ENCODE results near the gene ZBTB8A. TPM values are rescaled to one million over a fixed set of nuclear protein-coding genes. Genes with fewer than 3 reads are reported as not detected.
"Not testable (repeated sequence)": the region's sequence is repeated elsewhere in the genome, so short reads cannot be mapped to it uniquely, and the experiment has no call there.

Gene ZBTB8A
- total RNA-seq, 4 donors from 2014 or later: 2.5 to 5.2 (median 3.9) TPM

DNA sequence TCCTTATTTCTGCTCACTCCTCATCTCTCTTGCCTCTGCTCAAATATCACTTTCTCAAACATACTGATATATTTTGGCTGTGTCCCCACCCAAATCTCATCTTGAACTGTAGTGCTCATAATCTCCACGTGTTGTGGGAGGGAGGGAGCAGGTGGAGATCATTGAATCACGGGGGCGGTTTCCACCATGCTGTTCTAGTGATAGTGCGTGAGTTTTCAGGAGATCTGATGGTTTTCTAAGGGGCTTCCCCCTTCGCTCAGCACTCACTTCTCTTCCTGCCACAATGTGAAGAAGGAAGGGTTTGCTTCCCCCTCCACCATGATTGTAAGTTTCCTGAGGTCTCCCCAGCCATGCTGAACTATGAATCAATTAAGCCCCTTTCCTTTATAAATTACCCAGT lies 84.5 kb downstream of the ZBTB8A start:
- in situ Hi-C loops (cut with MboI; ENCODE audit: low sequenced_read_pairs in 4 of 4) (loop anchor here in 1 of 4 donors (10.0 kb wide), 1 partner anchor 99 kb away; no protein-coding TSS in a partner anchor), intact Hi-C loops (cut with DNase I; ENCODE audit: low total_unique reads) (no loop called here)
- no peaks in the 10 kb centered on the region for H3K4me1 ChIP-seq

DNA sequence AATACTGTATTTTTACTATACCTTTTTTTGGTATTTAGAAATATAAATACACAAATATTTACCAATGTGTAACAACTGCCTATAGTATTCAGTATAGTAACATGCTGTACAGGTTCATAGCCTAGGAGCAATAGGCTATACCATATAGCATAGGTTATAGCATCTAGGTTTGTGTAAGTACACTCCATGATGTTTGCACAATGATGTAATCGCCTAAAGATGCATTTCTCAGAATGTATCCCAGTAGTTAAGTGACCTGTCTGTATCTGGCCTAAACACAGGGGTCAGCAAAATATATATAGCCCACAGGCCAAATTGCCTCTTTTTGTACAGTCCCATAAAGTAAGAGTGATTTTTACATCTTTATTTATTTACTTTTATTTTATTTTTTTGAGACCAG lies 86.9 kb downstream of the ZBTB8A start:
- DNase-seq: no peak
- H3K36me3 ChIP-seq: peaks cover 0 to 37% of the 10 kb centered on the region in 2 donors

More for the DNA sequence above, 84.5 kb downstream of the ZBTB8A start:
- H3K9me3 ChIP-seq: no peaks in the 10 kb centered on the region
- H3K36me3 ChIP-seq: peaks cover 0 to 24% of the 10 kb centered on the region in 2 donors
- no peak overlapping the region for H3K4me3 ChIP-seq
- DNase-seq (no peak), ATAC-seq (no peak)
- no peak overlapping the region for H3K27ac ChIP-seq
- TF ChIP-seq, protein P1, sequence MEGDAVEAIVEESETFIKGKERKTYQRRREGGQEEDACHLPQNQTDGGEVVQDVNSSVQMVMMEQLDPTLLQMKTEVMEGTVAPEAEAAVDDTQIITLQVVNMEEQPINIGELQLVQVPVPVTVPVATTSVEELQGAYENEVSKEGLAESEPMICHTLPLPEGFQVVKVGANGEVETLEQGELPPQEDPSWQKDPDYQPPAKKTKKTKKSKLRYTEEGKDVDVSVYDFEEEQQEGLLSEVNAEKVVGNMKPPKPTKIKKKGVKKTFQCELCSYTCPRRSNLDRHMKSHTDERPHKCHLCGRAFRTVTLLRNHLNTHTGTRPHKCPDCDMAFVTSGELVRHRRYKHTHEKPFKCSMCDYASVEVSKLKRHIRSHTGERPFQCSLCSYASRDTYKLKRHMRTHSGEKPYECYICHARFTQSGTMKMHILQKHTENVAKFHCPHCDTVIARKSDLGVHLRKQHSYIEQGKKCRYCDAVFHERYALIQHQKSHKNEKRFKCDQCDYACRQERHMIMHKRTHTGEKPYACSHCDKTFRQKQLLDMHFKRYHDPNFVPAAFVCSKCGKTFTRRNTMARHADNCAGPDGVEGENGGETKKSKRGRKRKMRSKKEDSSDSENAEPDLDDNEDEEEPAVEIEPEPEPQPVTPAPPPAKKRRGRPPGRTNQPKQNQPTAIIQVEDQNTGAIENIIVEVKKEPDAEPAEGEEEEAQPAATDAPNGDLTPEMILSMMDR (IDR thresholded peaks at IDR 0.05 in 4 of 5, conservative IDR thresholded peaks at IDR 0.05 in 1 of 5): no peak
- no peaks in the 10 kb centered on the region for H3K27me3 ChIP-seq

DNA sequence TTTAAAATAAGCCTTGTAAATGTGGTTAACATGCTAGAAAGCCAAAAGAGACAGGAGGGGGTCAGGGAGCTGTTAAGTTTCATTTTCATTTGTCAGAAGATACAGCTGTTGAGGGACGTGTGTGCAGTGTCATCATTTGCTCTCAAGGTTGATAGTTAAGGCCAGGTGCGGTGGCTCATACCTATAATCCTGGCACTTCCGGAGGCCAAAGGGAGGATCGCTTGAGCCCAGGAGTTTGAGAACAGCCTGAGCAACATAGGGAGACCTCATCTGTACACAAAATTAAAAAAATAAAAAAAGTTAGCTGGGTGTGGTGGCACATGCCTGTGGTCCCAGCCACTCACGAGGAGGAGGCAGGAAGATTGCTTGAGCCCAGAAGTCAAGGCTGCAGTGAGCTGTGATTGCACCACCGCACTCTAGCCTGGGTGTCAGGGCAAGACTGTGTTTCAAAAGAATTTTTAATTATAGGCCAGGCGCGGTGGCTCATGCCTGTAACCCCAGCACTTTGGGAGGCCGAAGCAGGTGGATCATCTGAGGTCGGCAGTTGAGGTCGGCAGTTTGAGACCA lies 88.5 kb downstream of the ZBTB8A start:
- H3K9me3 ChIP-seq: no peaks in the 10 kb centered on the region
- peaks cover 0 to 40% of the 10 kb centered on the region in 2 donors for H3K36me3 ChIP-seq
- H3K27ac ChIP-seq: no peak overlapping the region
- in situ Hi-C loops (cut with MboI; ENCODE audit: low sequenced_read_pairs in 4 of 4): loop anchor here in 1 of 4 donors (10.0 kb wide), 1 partner anchor 103 kb away; no protein-coding TSS in a partner anchor
- no peaks in the 10 kb centered on the region for H3K4me1 ChIP-seq
- H3K4me3 ChIP-seq: no peak overlapping the region
- intact Hi-C loops (cut with DNase I; ENCODE audit: low total_unique reads): no loop called here
- TF ChIP-seq, protein P1 (IDR thresholded peaks at IDR 0.05 in 4 of 5, conservative IDR thresholded peaks at IDR 0.05 in 1 of 5): no peak
- no peak for TF ChIP-seq POLR2A (IDR thresholded peaks at IDR 0.05)
- ATAC-seq: no peak
- DNase-seq: no peak
- no peaks in the 10 kb centered on the region for H3K27me3 ChIP-seq

More for the DNA sequence above, 86.9 kb downstream of the ZBTB8A start:
- TF ChIP-seq, protein P1 (IDR thresholded peaks at IDR 0.05 in 4 of 5, conservative IDR thresholded peaks at IDR 0.05 in 1 of 5): no peak
- no peak for TF ChIP-seq POLR2A (IDR thresholded peaks at IDR 0.05)
- intact Hi-C loops (cut with DNase I; ENCODE audit: low total_unique reads) (no loop called here), in situ Hi-C loops (cut with MboI; ENCODE audit: low sequenced_read_pairs in 4 of 4) (loop anchor here in 1 of 4 donors (10.0 kb wide), 1 partner anchor 101 kb away; no protein-coding TSS in a partner anchor)
- Histone ChIP-seq H3K4me3 (no peak overlapping the region), H3K4me1 (no peaks in the 10 kb centered on the region), H3K9me3 (no peaks in the 10 kb centered on the region), H3K27ac (no peak overlapping the region), H3K27me3 (no peaks in the 10 kb centered on the region)
- no peak for ATAC-seq

- in situ Hi-C loops (cut with MboI; ENCODE audit: low sequenced_read_pairs in 4 of 4); H3K9me3 ChIP-seq; DNase-seq; H3K27me3 ChIP-seq; ATAC-seq; H3K4me1 ChIP-seq; H3K4me3 ChIP-seq; H3K27ac ChIP-seq; intact Hi-C loops (cut with DNase I; ENCODE audit: low total_unique reads): not testable (repeated sequence)
- peaks cover 0 to 46% of the 10 kb centered on the region in 2 donors for H3K36me3 ChIP-seq
Measured at GRCh38 chr1:32630173-32630572, 90.9 kb downstream of the ZBTB8A start.

- no peak overlapping the region for H3K27ac ChIP-seq
- no peak for TF ChIP-seq POLR2A (IDR thresholded peaks at IDR 0.05)
- TF ChIP-seq, protein P1 (IDR thresholded peaks at IDR 0.05 in 4 of 5, conservative IDR thresholded peaks at IDR 0.05 in 1 of 5): no peak
- in situ Hi-C loops (cut with MboI; ENCODE audit: low sequenced_read_pairs in 4 of 4): no loop called here
- H3K4me3 ChIP-seq: no peak overlapping the region
- H3K36me3 ChIP-seq: peaks cover 0 to 32% of the 10 kb centered on the region in 2 donors
- no peak for ATAC-seq
- intact Hi-C loops (cut with DNase I; ENCODE audit: low total_unique reads): no loop called here
- H3K4me1 ChIP-seq: no peaks in the 10 kb centered on the region
- H3K27me3 ChIP-seq: no peaks in the 10 kb centered on the region
- H3K9me3 ChIP-seq: no peaks in the 10 kb centered on the region
- no peak for DNase-seq
Measured at GRCh38 chr1:32632829-32633228, 93.6 kb downstream of the ZBTB8A start.
